Suprapubic skin (tissue), 3 donors: Measurements from ENCODE around the gene ANKRD63.

Experiments used
- CTCF ChIP-seq, 2 donors: fragments of 200-600 bp in 1 of 2; fragments of 450-650 bp in 1 of 2; sonication (generic) in 1 of 2; IDR thresholded peaks; one replicate each; pipeline ENCODE4 v1.5.1; 2016 to 2019; ENCODE audit warnings: antibody characterized with exemption in 2 of 2, mild to moderate bottlenecking in 1 of 2, moderate library complexity in 1 of 2
- POLR2AphosphoS5 ChIP-seq, 3 donors: sonication (generic); formaldehyde crosslinking; IDR thresholded peaks; one replicate each; pipeline ENCODE4 v1.6.1; 2017; ENCODE audit warnings: antibody characterized with exemption in 3 of 3

DNA sequence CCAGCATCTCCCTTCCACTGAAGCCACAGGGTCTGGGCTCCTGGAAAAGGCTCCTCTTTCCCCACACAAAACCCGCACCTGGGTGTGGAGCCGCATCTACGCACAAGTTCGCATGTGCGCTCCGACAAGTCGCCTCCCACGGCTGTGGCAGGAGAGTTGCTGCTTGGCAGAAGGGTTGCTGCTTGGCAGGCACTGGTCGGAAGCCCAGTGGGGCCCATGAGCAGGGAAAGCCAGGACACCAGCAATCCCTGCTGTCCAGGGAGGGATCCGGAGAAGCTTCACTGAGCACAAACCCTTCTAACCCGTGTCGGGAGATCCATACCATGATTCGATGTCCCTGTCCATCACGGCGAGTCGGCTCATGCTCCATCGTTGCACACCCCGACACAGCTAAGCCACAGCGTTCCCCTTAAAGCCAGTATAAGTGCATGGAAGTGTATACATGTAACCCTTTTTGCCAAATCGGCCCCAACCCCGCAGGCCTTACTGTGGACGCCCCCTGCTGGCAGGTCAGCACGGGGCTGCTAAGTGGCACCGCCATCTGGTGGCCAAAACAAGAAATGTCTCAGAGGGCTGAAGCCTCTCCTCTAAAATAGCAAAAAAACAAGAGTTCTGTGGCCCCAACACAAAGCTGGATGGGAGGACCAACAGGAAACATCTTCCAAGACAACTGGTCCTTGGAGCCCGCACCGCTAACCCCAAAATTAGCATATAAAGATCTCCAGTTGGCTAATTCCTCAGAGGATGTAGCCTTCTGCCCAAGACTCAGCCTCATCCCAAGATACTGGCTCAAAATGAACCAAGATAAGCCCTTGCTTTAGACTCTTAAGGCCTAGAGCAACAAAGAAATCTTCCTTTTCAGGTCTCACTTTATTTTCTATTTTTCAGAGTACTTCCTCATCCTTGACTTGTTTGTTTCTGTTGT lies 8.3 kb downstream of the ANKRD63 start:
- TF ChIP-seq CTCF (IDR thresholded peaks at IDR 0.05) = peak; percentile 99 to 100
- TF ChIP-seq POLR2AphosphoS5 (IDR thresholded peaks at IDR 0.05) = no peak
